Measurements from ENCODE around the gene LEF1.

Gene LEF1

DNA sequence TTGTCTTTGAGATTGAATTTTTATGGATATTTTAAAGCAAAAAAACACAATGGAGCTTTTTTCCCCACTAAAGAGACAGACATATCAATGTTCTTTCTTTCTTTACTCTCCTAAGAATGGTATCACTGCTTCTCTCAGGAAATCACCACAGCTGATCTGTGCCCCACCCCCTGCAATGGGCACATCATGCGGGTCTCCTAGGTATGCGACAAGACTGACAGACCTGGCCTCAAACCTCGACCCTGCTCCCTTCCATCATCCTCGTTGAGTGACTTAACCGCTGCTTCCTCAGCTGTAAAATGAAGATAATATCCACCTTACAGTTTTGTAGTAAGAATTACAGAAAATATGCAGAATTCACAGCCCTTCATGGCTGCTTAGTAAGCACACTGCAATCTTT, 58.3 kb downstream of the LEF1 start:
- no peak for DNase-seq (ENCODE audit: low read depth)

DNA sequence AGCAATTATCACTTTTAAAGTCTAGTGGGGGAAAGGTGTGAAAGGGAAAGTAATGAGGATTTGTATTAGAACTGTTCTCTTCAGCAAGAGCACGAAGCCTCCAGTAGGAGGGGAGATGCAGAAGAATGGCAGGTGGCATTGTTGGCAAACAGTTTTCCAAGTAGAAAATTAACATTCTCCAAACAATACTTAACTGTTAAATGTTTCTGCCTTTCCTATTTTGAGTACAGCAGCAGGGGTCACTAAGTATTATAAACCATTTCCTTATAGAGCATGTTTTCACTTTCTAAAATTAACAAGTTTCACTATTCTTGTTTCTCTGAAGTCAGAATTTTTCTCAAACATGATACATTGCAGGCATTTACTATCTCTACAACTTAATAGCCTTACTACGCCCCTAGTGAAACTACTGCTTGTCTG, 58.7 kb downstream of the LEF1 start:
- DNase-seq (ENCODE audit: low read depth), result no peak

GRCh38 chr4:108109111-108109510, 59.6 kb downstream of the LEF1 start:
- no peak for DNase-seq (ENCODE audit: low read depth)

GRCh38 chr4:108107729-108108382, 60.9 kb downstream of the LEF1 start:
- DNase-seq (ENCODE audit: low read depth), result no peak

- no peak for DNase-seq (ENCODE audit: low read depth)
These were observed 61.6 kb downstream of the LEF1 start for GRCh38 chr4:108107101-108107500.

DNA sequence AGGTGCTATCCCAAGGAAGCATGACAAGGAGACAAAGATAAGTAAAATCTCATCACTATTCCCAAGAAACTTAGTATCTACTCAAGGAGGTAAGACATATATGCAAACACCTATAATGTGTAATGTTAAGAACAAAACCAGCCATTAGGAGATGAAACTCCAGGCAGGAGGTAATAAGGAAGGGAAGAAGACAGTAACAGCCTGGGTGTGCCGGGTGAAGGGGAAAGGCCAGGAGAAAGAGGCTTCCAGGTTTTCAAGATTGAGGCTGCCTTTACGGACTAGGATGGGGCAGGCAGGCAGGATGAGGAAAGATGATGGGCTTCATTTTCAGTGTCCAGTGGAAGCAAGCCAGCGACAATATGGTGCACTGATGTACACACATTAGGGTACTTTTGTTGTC, 62.5 kb downstream of the LEF1 start:
- DNase-seq (ENCODE audit: low read depth), result no peak

DNA sequence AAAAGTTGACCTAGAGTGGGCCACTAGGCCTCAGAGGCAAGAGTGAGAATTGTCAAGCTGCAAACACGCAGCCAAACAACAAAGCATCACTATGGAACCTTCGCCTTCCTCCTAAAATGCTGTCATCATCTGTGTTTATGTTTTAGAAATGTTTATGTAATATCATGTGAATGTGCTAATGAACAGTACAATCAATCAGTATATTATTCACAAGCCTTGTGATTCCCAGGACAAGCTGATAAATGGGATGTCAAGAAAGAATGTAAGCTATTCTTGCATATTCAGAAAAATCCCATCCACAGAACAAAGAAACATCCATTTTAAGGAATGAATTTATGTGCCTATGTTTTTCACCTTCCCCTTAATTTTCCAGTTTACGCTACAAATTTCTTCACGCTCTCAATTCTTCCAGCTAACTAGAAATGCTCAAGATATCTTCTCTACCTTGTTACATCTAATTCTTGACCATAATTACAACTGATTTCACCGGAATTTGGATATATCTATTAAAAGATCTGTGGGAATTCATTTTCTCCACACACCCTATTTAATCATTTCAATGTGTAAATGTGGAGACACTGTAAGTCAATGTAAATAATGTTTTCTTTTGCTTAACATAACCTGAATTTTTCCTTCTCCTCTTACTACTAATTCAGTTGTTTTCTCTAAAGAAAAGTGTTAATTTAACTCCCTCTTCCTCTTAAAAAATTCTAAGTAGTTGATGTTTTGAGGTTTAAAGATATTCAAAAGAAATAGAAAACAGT, 65.5 kb downstream of the LEF1 start:
- no peak for DNase-seq (ENCODE audit: low read depth)

GRCh38 chr4:108100827-108101226, 67.9 kb downstream of the LEF1 start:
- no peak for DNase-seq (ENCODE audit: low read depth)

DNA sequence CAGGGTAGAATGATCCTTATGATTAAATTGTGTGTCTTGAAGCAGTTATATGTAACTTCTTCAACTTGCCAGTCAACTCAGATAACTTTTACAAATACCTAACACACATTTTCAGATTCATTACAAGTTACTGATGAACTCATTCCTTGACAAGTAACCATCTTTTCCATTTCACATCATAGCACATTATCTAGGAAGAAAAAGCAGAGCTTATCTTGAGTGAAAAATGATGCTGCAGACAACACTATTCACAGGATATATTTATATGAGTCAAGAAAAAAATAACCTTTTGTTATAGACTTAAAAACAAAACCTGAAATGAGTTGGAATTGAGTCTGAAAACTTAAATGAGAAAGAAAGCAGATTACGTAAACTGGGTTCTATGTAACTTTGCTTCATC, 68.9 kb downstream of the LEF1 start:
- no peak for DNase-seq (ENCODE audit: low read depth)

GRCh38 chr4:108097990-108098553, 70.7 kb downstream of the LEF1 start:
- DNase-seq (ENCODE audit: low read depth), result no peak

- no peak for DNase-seq (ENCODE audit: low read depth)
These were observed 73.7 kb downstream of the LEF1 start for GRCh38 chr4:108094923-108095482.

- no peak for DNase-seq (ENCODE audit: low read depth)
These were observed 74.6 kb downstream of the LEF1 start for GRCh38 chr4:108094131-108094530.

DNA sequence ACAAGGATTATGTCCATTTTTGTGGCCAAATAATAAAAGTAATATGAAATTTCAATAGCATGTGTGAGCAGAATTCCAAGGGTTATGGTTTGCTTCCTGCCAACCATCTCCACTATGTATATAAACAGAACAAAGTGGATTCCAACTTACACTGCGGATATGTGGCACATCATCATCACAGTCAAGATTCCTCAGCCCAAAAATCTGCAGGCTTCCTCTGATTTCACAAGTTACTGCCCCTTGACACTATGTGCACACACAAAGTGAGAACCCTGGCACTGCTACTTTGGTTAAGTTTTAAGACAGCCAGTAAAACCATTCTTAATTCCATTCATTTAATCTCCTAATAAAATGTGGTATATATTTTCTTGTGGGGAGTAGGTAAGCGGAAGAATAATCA, 76.4 kb downstream of the LEF1 start:
- no peak for DNase-seq (ENCODE audit: low read depth)

GRCh38 chr4:108087293-108087967, 81.3 kb downstream of the LEF1 start:
- DNase-seq (ENCODE audit: low read depth), result no peak

DNA sequence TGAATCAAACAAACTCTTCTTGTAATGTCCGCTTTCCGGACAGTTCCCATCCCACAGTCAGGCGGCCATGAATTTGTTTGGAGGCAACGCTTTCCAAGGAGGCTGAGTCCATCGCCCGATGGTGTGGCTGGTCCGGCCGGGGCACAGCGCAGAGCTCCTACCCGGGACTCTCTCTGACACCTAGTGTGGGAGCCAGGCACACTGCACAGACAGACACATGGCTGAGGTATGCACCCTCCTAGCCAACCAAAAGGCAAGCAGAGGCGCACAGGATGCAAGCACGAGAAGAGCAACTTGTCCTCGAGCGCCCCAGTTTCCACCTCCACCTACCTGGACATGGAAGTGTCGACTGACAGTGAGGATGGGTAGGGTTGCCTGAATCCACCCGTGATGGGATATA, 87.5 kb downstream of the LEF1 start:
- no peak for DNase-seq (ENCODE audit: low read depth)

- DNase-seq (ENCODE audit: low read depth), result no peak
These were observed 88.0 kb downstream of the LEF1 start for GRCh38 chr4:108080747-108081146.

- no peak for DNase-seq (ENCODE audit: low read depth)
These were observed 90.6 kb downstream of the LEF1 start for GRCh38 chr4:108078024-108078733.

DNA sequence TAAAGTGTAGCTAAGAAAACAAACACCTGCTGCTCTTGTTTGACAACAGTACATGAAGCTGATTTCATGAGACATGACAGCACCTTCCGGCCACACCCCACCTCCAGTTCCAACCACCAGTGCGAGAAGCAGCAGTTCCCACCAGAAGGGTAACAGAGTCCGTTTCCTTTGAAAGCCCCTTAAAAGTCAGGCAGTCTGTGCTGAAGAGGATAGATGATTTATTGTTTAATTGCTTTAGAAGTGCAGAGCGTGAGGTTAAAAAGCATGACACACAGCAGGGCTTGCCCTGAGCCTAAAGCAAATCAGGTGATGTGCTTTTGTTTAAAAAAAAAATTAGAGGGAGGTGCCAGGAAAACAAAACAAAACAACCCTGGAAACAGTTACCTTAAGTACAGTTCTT, 96.4 kb downstream of the LEF1 start:
- DNase-seq (ENCODE audit: low read depth), result no peak

GRCh38 chr4:108070775-108071174, 98.0 kb downstream of the LEF1 start:
- DNase-seq (ENCODE audit: low read depth), result no peak

- peak; percentile 37 for DNase-seq (ENCODE audit: low read depth)
These were observed 100.3 kb downstream of the LEF1 start for GRCh38 chr4:108068442-108068841.

DNA sequence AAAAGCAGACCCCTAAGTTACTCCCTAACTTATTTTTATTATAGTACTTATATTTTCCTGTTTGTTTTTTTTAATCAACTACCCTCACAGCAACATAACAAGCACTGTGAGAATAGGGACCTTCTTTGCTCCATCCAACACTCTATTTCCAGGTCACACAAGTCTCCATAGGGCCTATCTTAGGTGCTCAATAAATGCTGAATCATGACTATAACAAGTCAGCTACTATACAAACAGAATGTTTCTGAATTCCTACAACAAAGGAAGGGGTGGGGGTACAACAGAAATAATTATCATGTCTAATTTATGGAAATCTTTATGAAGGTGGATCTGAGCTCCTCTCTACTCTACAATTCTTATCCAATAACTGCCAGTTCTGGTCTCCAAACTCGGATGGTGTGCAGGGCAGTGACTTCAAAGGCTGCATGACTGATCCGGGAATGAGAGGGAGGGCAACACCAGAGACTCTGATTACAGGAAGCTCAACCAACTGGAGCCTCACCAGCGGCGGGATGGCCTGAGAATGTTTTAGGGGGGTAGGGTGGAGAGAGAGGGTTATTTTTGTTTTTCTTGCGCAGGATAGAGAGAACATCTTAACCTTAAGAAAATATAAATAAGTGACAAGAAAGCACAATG, 107.9 kb downstream of the LEF1 start:
- DNase-seq (ENCODE audit: low read depth), result no peak
